Colon (tissue), 2 donors: ENCODE results near the gene CCDC126.
A peak's percentile ranks its signal among the peaks of the same experiment; 100 is the strongest.
"Not testable (repeated sequence)": the region's sequence is repeated elsewhere in the genome, so short reads cannot be mapped to it uniquely, and the experiment has no call there.

Source experiments
- FAIRE-seq: peaks from 2 replicates; lab custom pipeline; 2012; peaks lifted over from hg19 to GRCh38; lab: Jason Lieb, UNC
- donor health status: control.
- donor health status: control.

The CCDC126 gene

GRCh38 chr7:23628370-23628769 lies 31.2 kb downstream of the CCDC126 start:
- FAIRE-seq = no peak

- FAIRE-seq = no peak
Measured at GRCh38 chr7:23633417-23633816, 36.2 kb downstream of the CCDC126 start.

GRCh38 chr7:23645822-23646221 lies 48.6 kb downstream of the CCDC126 start:
- no peak for FAIRE-seq

GRCh38 chr7:23653942-23654341 lies 56.8 kb downstream of the CCDC126 start:
- no peak for FAIRE-seq

- FAIRE-seq = no peak
Measured at GRCh38 chr7:23654508-23654907, 57.3 kb downstream of the CCDC126 start.

GRCh38 chr7:23655433-23655832 lies 58.3 kb downstream of the CCDC126 start:
- no peak for FAIRE-seq

- FAIRE-seq = no peak
Measured at GRCh38 chr7:23658831-23659427, 61.7 kb downstream of the CCDC126 start.

GRCh38 chr7:23661385-23661784 lies 64.2 kb downstream of the CCDC126 start:
- no peak for FAIRE-seq

- FAIRE-seq = no peak
Measured at GRCh38 chr7:23662124-23662983, 65.2 kb downstream of the CCDC126 start.

- FAIRE-seq = no peak
Measured at GRCh38 chr7:23662984-23663313, 65.8 kb downstream of the CCDC126 start.

GRCh38 chr7:23664122-23664521 lies 66.9 kb downstream of the CCDC126 start:
- no peak for FAIRE-seq

- FAIRE-seq = no peak
Measured at GRCh38 chr7:23672033-23672432, 74.9 kb downstream of the CCDC126 start.

GRCh38 chr7:23679898-23680413 lies 82.8 kb downstream of the CCDC126 start, which contains the start of gene FAM221A:
Gene FAM221A (plus strand): TSS chr7:23680199. CDS start chr7:23680219, 20 bp downstream.
- no peak for FAIRE-seq

- FAIRE-seq = no peak
Measured at GRCh38 chr7:23680414-23681405, 83.5 kb downstream of the CCDC126 start.

GRCh38 chr7:23684041-23684440 lies 86.9 kb downstream of the CCDC126 start:
- not testable (repeated sequence) for FAIRE-seq

GRCh38 chr7:23685731-23686130 lies 88.5 kb downstream of the CCDC126 start:
- FAIRE-seq = no peak

GRCh38 chr7:23687011-23687410 lies 89.8 kb downstream of the CCDC126 start:
- FAIRE-seq = no peak

- FAIRE-seq = no peak
Measured at GRCh38 chr7:23689165-23689564, 92.0 kb downstream of the CCDC126 start.

GRCh38 chr7:23691320-23691719 lies 94.1 kb downstream of the CCDC126 start:
- no peak for FAIRE-seq

GRCh38 chr7:23693224-23693623 lies 96.0 kb downstream of the CCDC126 start:
- peak; percentile 14 for FAIRE-seq
